Lung (tissue), 12 donors: ENCODE results near the gene CFLAR. TPM values are rescaled to one million over a fixed set of nuclear protein-coding genes. Genes with fewer than 3 reads are reported as not detected.
"Not testable (repeated sequence)": the region's sequence is repeated elsewhere in the genome, so short reads cannot be mapped to it uniquely, and the experiment has no call there.

Experiments used
- ATAC-seq: fragments of 200-7000 bp; cut with Tn5 transposase; one replicate; pipeline ENCODE4 v1.9.1; 2020; ENCODE audit warnings: moderate number of reproducible peaks; ENCODE audit not compliant: insufficient read depth, low FRiP score
- DNase-seq, 3 donors: peaks; one replicate each; pipeline ENCODE4 v3.0.0-alpha.2; 2013 to 2017
- H3K27ac ChIP-seq, 2 donors: one replicate each; pipeline ENCODE4 v1.5.1; 2013; ENCODE audit warnings: mild to moderate bottlenecking in 2 of 2, moderate library complexity in 2 of 2, control low read depth in 1 of 2, inconsistent platforms in 1 of 2, low read depth in 1 of 2, low read length in 1 of 2
- H3K27me3 ChIP-seq, 3 donors: one replicate each; pipeline ENCODE4 v1.5.1; 2013; ENCODE audit warnings: low read length in 2 of 3; ENCODE audit not compliant: control insufficient read depth in 3 of 3, insufficient read depth in 3 of 3
- H3K36me3 ChIP-seq, 4 donors: one replicate each; pipeline ENCODE4 v1.5.1; 2013; ENCODE audit warnings: low read length in 4 of 4, mild to moderate bottlenecking in 1 of 4, moderate library complexity in 1 of 4; ENCODE audit not compliant: control insufficient read depth in 4 of 4, insufficient read depth in 4 of 4
- H3K4me1 ChIP-seq, 5 donors: one replicate each; pipeline ENCODE4 v1.5.1; 2013; ENCODE audit warnings: low read length in 5 of 5, mild to moderate bottlenecking in 2 of 5, moderate library complexity in 1 of 5; ENCODE audit not compliant: control insufficient read depth in 5 of 5, insufficient read depth in 5 of 5
- H3K4me3 ChIP-seq: one replicate; pipeline ENCODE4 v1.5.1; 2013; ENCODE audit warnings: mild to moderate bottlenecking, control low read depth, moderate library complexity
- H3K9ac ChIP-seq, 2 donors: one replicate each; pipeline ENCODE4 v1.5.1; 2013; ENCODE audit warnings: low read length in 2 of 2, control low read depth in 1 of 2; ENCODE audit not compliant: insufficient read depth in 1 of 2
- H3K9me3 ChIP-seq, 4 donors: one replicate each; pipeline ENCODE4 v1.5.1; 2013; ENCODE audit warnings: low read length in 3 of 4, mild to moderate bottlenecking in 1 of 4, moderate library complexity in 1 of 4; ENCODE audit not compliant: control insufficient read depth in 4 of 4, insufficient read depth in 3 of 4
- CTCF ChIP-seq: IDR thresholded peaks from 2 replicates; pipeline ENCODE4 v1.5.1; 2012; ENCODE audit warnings: mild to moderate bottlenecking; ENCODE audit errors: control extremely low read depth, extremely low read depth
- WGBS, 2 donors: extraction: QIAGEN DNeasy Blood & Tissue Kit; methylation state at CpG; one replicate each; pipeline ENCODE4 v1.1.7; 2013; 5-methylcytosine and 5-hydroxymethylcytosine counted together
- polyA plus RNA-seq, 2 donors: library from polyadenylated mRNA; stranded (reverse); fragments of 200-250 nt; gene quantifications; one replicate each; pipeline ENCODE4 v1.2.1, GENCODE V29; 2013
- total RNA-seq, 2 donors: library from RNA; depleted of rRNA in 1 of 2; stranded (reverse); fragments of >200 nt in 1 of 2; gene quantifications; one replicate each; pipeline ENCODE4 v1.2.1, GENCODE V29; 2014 to 2021
- donor health status: control.
- donor health status: control.
- donor health status: Bipolar disorder and iron deficiency.
- donor health status: healthy.
- donor health status: DM: yes; HTN: yes; CAD: no.

CFLAR gene
- total and polyA plus RNA-seq, 4 donors: 101 to 345 (median 238) TPM

GRCh38 chr2:201144101-201145051 is 28.4 kb downstream of the CFLAR start:
- Histone ChIP-seq H3K9ac (no peak overlapping the region), H3K27me3 (no peaks in the 10 kb centered on the region), H3K36me3 (peaks cover 5 to 26% (median 17%) of the 10 kb centered on the region in 4 donors), H3K4me1 (peaks cover 0 to 12% (median 0%) of the 10 kb centered on the region in 5 donors), H3K4me3 (no peak overlapping the region), H3K9me3 (no peaks in the 10 kb centered on the region), H3K27ac (peak overlapping the region in 1 of 2 donors; percentile 21)
- 90 to 91% methylated on average over 5 of the region's 5 CpGs for WGBS, 2 donors
- no peak for TF ChIP-seq CTCF
- no peak for DNase-seq
- ATAC-seq: no peak

- peaks cover 17 to 38% (median 28%) of the 10 kb centered on the region in 4 donors for H3K36me3 ChIP-seq
- no peak for TF ChIP-seq CTCF
- H3K9me3 ChIP-seq: no peaks in the 10 kb centered on the region
- DNase-seq (no peak), ATAC-seq (no peak)
- WGBS, 2 donors: 84 to 94% methylated on average over 1 of the region's 1 CpG
- H3K4me3 ChIP-seq: no peak overlapping the region
- no peaks in the 10 kb centered on the region for H3K27me3 ChIP-seq
- peak overlapping the region; percentile 74 to 90 for H3K27ac ChIP-seq
- H3K4me1 ChIP-seq: peaks cover 0 to 38% (median 3%) of the 10 kb centered on the region in 5 donors
- no peak overlapping the region for H3K9ac ChIP-seq
Measured at GRCh38 chr2:201148434-201148990, 32.5 kb downstream of the CFLAR start.

GRCh38 chr2:201149064-201149820 is 33.3 kb downstream of the CFLAR start:
- no peak overlapping the region for H3K9ac ChIP-seq
- peaks cover 17 to 37% (median 29%) of the 10 kb centered on the region in 4 donors for H3K36me3 ChIP-seq
- H3K27me3 ChIP-seq: no peaks in the 10 kb centered on the region
- no peak for DNase-seq
- H3K4me1 ChIP-seq: peaks cover 0 to 38% (median 3%) of the 10 kb centered on the region in 5 donors
- WGBS, 2 donors: 91 to 99% methylated on average over 2 of the region's 2 CpGs
- TF ChIP-seq CTCF: no peak
- H3K4me3 ChIP-seq: no peak overlapping the region
- H3K9me3 ChIP-seq: no peaks in the 10 kb centered on the region
- H3K27ac ChIP-seq: peak overlapping the region; percentile 88 to 91
- ATAC-seq: peak; percentile 69

GRCh38 chr2:201149821-201150165 is 33.8 kb downstream of the CFLAR start:
- 78 to 97% methylated on average over 8 of the region's 8 CpGs for WGBS, 2 donors
- not testable (repeated sequence) for DNase-seq, H3K27me3 ChIP-seq, H3K4me3 ChIP-seq, H3K9me3 ChIP-seq, H3K9ac ChIP-seq
- ATAC-seq: peak; percentile 41
- Histone ChIP-seq H3K4me1 (peaks cover 0 to 38% (median 3%) of the 10 kb centered on the region in 5 donors), H3K27ac (peak overlapping the region; percentile 88 to 91), H3K36me3 (peaks cover 17 to 37% (median 29%) of the 10 kb centered on the region in 4 donors)
